DMS 273 treated with DMSO at 0.1 percent for 48 hours (cell line): ENCODE results near the gene GRM5.
"Not testable (repeated sequence)": the region's sequence is repeated elsewhere in the genome, so short reads cannot be mapped to it uniquely, and the experiment has no call there.

Source experiments
- DNase-seq: peaks from one replicate; lab custom pipeline; 2025; lab: John Stamatoyannopoulos, UW

The GRM5 gene

DNA sequence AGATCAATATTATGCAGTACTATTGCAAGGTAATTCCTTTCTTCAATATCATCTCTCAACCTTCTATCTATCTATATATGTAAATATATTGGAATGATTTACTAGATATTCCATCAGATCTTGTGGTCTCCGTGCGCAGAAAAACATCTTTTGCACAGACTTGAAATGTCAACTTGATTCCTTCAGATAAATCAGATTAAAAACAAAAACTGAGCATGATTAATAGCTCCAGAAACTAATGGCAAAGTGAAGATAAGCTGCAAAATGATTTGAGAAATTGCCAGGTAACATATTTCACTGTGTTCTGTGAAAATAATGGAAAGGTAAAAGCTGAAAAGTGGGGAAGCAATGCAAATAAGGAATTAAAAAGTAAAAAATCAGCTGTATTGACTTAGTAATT is 528.2 kb downstream of the GRM5 start:
- DNase-seq, result no peak

DNA sequence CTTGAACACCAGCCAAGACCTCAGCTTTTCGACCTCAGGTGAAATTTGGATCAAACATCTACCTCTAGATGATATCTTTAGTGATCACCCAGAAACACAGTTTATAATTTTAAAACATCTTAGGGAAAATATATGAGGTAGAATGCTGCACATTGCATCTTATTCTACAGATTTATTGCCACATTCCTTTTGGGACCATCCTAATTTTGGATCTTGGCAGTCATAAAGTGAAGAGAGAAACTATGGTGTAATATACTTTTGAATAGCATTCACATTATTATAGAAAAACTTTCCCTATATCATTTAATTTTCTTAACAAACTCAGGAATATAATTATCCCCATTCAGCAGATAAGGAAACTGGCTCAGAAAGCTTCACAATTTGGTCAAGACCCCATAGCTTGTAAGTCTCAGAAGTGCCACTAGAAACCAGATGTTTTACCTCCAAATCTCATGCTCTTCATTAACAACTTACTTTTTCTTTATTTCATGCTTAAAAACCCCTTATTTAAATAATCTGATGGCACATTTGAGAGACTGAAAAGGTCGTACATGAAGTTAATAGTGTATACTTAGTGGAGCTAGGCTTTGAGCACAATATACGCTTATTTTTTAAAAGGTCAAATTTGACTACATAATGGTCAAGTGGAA is 529.0 kb downstream of the GRM5 start:
- DNase-seq, result no peak

DNA sequence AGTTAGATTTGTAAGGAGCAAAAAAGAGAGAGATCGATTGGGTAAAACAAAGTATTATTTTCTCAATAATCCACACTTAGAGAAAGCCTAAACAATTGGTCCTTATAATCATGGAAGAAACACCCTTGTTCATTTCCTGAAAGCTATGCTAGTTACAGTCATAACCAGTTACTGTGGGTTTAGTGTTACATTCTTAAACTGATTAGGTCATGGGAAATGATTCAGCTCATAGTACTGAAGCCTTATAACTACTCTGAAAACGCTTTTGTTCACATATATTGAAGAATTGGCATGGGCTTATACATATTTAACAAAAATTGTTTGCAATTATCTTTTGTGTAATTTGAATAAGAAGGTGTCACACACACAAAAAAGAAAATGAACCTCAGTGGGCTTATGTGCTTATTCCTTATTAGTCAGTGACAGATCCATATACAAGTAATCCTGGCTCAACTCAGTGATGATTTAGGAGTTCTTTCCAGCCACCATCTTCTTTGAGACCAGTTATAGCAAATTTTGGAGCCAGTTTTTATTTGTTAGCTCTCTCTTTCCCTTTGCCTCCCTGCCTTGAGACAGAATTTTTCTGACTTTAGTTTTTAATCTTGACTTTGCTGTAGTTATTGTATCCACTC is 529.8 kb downstream of the GRM5 start:
- DNase-seq, result no peak

DNA sequence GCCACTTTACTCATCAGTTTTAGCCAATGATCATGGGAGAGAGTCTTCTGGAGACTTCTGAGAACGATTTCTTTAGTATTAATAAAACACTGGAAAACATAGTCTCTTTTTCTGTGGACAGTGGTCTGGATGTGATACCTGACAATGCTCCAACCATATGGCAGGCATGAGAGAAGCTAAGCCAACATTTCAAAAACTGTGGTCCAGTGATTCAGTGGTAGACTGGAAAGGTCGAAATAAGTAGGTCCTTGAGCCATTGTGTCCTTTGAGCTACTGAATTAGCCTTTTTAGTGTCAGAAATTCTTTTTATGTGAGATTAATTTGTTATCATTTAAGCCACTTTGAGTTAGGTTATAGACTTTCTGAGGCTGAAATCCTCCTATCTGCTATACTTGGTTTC is 530.5 kb downstream of the GRM5 start:
- DNase-seq, result no peak

DNA sequence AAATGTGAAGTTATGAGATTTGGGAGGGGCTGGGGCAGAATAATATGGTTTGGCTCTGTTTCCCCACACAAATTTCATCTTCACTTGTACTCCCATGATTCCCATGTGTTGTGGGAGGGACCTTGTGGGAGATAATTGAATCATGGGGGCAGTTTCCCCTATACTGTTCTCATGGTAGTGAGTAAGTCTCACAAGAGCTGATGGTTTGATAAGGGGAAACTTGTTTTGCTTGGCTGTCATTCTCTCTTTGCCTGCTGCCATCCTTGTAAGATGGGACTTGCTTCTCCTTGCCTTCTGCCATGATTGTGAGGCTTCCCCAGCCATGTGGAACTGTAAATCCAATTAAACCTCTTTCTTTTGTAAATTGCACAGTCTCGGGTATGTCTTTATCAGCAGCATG is 531.1 kb downstream of the GRM5 start:
- DNase-seq, result not testable (repeated sequence)

DNA sequence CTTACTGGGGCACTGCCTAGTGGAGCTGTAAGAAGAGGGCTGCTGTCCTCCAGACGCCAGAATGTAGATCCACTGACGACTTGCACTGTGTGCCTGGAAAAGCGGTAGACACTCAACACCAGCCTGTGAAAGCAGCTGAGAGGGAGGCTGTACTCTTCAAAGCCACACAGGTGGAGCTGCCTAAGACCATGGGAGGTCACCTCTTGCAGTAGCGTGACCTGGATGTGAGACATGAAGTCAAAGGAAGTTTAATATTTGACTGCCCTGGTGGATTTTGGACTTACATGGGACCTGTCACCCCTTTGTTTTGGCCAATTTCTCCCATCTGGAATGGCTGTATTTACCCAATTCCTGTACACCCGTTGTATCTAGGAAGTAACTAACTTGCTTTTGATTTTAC is 531.6 kb downstream of the GRM5 start:
- no peak for DNase-seq

DNA sequence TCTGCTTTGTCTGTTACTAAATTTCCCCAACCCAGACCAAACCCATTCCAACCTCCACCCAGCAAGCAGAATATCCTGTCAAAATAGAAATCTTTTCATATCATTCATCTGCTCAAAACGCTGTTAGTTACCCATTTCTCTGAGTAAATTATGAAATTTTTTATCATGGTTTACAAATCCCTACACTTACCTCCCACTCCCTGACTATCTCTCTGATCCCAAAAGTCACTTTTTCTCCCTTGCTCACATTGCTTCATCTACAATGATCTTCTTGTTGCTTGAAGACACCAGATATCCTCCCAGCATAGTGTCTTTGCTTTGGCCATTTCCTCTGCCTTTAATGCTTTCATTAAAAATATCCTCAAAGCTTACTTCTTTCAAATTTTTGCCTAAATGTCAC is 532.8 kb downstream of the GRM5 start:
- no peak for DNase-seq

DNA sequence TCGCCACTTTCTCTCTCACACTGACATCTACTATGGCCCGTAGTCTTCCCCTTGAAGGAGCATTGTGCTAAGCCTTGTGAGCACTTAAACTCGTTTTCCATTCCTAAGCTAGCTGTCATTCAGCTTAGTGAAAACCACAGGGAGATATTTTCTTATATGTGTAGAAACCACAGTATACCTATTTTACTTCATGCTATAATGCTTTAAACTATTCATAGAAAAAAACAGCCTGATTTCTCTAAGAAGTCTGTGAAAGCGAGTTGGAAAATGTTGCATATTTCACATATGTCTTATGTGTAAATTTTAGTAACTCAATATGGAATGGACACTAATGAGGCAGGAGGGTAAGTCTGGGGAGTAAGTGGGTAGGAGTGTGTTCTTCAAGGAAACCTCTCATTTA is 534.0 kb downstream of the GRM5 start:
- no peak for DNase-seq

DNA sequence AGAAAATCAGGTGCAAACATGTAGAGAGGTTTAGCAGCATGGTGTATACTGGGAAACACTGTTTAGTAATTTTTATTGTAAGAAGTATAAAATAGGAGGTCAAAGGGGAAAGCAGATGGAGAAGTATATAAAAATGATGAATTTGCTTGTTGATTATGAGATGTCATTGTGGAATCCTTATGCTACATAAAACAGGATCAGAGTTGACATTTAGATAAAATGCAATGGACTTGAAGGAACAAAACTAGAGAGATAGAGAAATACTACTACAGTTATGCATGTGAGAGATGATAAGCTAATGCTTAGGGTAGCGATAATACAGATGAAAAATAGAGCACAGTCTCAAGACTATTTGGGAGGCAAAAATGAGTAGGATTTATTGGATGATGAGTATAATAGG is 536.4 kb downstream of the GRM5 start:
- DNase-seq, result no peak

DNA sequence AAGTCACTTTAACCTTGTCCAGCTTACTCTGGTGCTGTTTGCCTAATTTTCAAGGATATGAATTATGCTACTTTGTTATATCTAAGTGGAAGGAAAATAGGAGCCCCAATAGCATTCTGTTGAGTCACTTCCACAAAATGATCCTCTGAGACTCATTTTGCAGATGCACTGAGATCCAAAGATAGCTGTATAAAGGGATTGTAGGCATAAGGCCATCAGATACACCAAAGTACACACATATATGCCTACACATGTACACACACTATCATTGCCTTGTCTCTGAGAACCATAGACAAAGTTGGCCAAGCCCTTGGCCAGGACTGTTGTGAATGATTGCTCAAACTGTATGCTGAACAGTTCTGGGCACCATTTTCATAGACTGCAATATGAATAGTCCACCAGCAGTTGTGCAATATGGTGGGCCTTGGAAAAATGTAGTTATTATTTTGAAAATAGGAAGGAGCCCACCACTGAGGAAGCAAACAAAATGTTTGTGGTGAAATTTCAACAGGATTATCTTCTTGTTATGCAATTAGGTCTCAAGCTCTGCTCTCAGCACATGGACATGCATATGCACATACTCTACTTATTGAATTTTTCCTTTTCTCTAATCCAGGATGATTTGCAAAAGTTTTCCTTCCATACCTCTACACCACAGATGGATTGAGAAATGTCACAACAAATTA is 542.3 kb downstream of the GRM5 start:
- DNase-seq, result no peak

DNA sequence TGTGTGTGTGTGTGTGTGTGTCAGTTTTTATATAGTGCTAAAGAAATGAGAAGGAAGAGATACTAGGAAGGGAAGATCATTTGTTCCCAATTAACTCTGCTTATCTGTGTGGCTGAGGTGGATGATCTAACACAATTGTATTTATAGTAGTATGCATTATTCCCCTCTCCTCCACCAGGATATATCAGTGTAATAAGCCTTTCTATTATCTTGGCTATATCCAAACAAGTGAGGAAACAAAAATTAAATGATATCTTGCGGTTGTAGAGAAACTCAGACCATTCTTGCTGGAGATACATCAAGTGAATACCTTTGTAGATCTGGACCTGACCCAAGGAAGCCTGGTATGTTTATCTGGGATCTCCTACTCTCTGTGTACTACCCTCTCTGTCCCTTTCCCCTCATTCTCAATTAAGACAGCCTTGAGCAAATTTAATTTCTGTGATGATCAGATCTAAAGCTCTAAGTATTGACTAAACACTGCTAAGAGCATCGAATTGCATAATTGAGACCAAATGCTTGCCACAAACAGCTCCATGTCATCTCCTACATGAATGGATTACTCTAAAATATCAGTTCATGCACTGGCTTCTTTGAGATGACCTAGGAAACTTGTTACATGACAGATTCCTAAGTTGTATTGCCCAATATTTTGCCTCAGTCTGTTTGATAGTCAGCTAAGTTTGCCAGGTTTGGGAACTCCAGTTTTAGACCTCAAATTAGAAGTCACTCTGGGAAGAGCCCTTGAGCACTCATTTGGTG is 543.0 kb downstream of the GRM5 start:
- no peak for DNase-seq

DNA sequence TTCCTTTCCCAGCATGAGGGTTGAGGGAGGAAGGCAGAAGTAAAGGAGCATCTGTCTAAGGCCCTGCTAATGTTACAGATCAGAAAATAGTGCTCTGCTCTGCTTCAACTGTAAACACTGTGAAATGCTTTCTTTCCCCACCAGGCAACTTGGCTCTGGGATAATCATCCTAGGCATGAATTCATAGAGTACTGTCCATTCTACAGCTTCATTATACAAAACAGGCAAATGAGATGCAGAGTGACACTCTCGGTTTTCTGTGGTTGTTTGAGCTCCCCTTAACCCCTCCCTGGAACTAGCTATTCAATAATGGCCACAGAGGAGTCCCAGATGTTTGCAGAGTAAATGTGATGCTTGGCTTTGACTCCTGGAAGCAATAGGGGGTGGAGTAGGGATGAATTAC is 544.0 kb downstream of the GRM5 start:
- no peak for DNase-seq

DNA sequence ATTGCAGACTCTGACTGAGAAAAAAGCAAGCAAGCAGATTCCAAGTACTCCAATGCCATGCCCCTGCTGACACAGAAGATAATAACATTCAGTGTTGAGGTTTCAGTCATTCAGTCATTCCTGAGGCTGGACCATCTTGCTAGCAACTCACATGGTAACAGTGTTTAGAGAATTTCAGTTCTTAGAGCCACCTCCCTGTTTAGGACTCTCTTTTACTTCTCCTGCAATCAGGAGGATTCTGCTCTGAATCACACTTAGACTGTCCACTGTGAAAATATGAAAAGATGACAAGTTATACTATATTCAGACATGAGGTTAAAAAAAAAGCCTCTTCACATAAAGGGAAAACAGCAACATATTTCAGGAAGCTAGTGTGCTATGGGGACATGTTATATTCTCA is 544.4 kb downstream of the GRM5 start:
- DNase-seq, result no peak

DNA sequence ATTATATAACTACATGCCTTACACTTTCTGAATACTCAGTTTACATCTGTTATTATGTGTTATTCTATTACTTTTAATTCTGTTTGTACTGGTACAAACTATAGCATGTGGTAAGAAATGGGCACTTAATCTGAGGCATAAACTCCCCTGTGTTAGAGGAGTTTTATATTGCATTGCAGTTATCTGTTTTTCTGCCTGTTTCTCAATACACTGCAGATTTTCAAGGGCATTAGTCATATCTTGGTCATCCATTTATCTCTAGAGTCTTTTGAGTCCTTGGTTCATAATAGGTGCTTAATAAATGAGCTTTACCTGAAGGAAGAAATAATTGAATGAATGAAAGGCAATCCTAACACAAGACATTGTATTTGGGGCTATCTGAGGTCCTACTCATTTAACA is 545.4 kb downstream of the GRM5 start:
- DNase-seq, result no peak

DNA sequence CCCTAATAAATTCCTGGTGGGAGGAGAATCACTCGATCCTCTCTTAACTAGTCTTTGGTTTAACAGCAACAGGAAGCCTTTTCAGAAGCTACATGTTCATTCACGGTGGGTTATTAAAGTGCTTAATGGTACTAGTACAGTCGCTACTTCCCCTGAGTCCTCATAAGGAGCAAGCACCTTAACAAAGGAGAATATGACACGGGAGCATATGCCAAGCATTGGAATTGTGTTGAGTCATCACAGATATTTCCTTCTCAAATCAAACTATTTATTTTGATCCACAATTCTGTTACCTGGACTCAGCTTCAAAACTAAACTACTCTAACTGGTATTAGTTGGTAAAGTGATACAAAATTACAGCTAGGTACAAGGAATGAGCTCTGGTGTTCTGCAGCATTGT is 550.8 kb downstream of the GRM5 start:
- DNase-seq, result no peak

DNA sequence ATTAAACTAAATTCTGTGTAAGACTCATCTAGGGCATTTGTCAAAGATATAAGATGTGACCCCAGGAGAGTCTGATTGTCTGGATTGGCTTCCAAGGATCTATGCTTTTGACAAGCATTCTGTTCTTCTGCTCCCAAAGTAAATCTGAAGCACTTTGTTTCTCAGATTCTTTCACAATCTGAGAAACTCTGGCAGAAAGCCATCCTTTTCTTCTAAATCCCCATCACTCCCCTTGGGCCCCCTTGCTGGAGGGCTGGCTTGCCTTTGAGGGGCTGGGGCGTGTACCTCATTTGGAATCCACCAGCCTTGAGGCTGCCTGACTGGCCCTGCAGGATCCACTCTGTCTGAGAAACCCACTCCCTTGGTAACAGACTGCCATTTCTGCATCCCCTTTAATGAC is 554.8 kb downstream of the GRM5 start:
- DNase-seq, result no peak

DNA sequence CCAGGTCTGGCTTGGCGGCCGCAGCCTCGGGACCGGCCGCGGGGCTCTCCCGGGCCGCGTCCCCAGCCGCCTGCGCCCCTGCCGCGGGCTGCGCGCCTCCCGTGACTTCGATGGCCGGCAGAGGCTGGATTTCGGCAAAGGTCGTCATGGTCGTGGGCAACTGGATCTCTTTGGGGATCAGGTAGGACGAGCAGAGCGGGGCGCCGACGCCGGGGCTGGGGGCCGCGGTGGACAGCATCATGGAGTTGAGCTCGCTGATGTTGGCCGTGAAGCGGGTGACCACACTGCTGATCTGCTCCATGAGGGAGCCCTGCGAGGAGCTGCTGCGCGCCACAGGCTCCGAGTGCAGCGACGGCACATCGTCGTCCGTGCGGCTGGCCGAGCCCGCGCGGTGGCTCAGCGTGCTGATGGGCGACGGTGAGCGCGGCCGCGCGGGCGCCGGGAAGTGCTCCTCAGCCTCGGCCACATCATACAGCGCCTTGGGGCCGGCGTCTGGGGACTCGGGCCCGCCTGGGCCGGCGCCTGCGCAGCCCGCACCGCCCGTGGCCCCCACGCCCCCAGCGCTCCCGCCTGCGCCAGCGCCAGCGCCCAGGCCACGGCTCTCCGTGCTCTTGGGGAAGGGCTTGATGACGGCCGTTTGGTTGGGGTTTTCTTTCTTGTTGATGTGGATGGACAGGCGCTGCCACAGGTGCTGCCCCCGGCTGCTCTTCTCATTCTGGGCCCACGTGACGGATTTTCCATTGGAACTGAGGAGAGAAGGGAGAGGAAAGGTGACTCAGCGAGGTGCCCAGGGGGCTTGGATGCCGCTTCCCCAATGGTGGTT is 556.8 kb downstream of the GRM5 start:
- no peak for DNase-seq

DNA sequence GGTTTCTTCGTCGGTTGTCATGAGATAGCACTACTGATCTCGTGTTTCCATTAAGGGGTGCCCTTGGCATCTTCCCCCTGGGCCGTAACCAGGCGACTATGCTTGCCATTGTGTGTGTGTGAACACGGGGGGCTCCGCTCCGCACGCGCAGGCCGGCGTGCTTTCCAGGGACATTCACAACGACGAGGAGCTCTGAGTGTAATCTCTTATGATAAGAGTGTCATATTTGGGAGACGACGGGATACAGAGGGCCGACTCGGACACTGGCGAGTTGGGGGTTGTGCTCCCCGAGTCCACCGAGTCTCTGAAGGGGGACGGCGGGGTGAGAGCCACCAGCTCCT is 557.4 kb downstream of the GRM5 start:
- DNase-seq, result no peak

DNA sequence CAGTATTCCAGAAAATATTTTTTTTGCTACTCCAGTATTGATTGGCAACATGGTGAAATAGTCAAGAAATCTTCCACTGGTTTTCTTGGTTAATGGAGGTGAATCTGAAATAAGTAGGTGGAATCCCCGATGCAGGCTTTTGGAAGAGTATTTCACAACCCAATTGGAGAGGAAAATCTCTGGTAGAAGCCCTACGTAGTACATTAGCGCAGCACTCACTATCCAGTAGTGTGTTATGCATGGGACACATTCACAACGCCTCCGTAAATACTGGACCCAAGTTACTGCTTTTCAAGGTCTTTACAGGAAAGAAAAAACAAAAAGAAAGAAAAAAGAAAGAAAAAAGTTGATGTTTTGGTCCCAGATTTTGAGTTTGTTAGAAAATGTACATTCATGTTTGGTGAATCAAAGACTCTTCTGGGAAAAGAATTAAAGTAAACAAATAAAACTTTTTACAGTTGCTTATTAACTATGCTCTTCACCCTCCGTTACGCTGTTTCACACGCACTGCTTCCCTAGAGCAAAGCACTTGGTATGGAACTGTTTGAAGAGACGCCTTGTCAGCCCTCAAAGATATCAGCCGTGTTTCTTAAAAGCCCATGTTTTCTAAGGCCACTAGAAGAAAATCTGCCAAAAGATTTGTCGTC is 557.9 kb downstream of the GRM5 start:
- no peak for DNase-seq

DNA sequence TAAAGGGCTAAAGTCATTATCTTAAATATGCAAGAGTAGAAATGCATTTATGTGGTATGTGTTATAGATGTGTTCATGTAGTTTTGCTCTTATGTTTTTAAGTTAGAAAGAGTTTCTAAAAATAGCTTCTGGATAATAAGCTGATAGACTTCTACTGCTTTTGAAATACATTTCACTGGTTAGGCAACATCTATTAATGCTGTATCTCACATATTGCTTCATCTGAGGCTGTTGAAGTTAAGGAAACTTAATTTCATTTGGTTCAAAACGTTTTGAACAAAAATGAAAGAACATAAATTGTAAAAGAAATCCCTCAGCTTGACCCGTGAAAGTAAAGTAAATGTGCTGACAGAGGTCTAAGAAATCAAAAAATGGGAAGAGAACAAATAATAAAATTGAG is 564.2 kb downstream of the GRM5 start:
- DNase-seq, result no peak

DNA sequence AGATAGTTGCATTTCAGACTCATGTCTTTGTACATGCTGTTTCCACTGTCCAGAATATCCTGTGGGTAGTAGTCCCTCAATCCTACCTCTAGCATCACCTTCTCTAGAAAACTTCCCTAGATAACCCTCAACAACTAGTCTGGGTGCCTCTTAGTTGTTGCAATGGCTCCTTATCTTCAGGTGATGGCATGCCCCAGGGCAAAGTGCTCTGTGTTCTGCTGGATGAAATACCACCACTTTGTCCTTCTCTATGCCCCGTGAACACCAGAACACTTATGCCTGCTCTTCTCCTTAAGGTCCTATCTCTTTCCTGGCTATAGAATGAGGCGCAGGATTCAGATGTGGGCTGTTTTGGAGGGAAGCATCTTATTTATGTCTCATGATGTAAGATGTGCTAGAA is 569.9 kb downstream of the GRM5 start:
- DNase-seq, result no peak

DNA sequence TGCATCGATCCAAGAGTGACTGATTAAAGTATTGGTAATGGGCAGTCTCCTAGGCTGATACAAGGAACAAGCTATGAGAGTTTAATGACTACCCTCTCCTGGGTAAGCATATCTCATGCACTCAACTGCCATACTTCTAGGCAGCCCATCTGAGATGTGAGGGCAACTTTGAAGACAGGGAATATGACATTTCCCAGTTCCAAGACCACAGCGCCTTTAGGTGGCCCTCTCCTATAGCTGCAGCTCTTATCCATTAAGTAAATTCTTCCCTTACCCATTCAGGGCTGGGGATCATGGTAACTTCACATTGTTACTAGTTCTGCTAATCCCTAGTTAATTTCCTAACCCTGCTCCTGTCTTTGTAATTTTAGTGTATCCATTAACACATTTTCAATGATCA is 570.9 kb downstream of the GRM5 start:
- no peak for DNase-seq
